Type B pancreatic cell (in vitro differentiated cells): Measurements from ENCODE around the gene PDLIM1. TPM values are rescaled to one million over a fixed set of nuclear protein-coding genes. Genes with fewer than 3 reads are reported as not detected.
"Not testable (repeated sequence)": the region's sequence is repeated elsewhere in the genome, so short reads cannot be mapped to it uniquely, and the experiment has no call there.

ENCODE experiments used
- DNase-seq: peaks from one replicate; pipeline ENCODE4 v3.0.0; 2021; ENCODE audit warnings: mixed read lengths; ENCODE audit not compliant: unreplicated experiment; ENCODE audit errors: extremely low spot score
- H3K27ac Mint-ChIP-seq: 2 replicates; pipeline ENCODE4 v1.8.0; 2021; ENCODE audit warnings: mild to moderate bottlenecking, mixed read lengths
- H3K27me3 Mint-ChIP-seq: 2 replicates; pipeline ENCODE4 v1.8.0; 2021; ENCODE audit warnings: mixed read lengths
- H3K36me3 Mint-ChIP-seq: 2 replicates; pipeline ENCODE4 v1.8.0; 2021; ENCODE audit warnings: mixed read lengths
- H3K4me1 Mint-ChIP-seq: one replicate; pipeline ENCODE4 v1.8.0; 2021; ENCODE audit warnings: mixed read lengths; ENCODE audit not compliant: unreplicated experiment
- H3K4me3 Mint-ChIP-seq: 2 replicates; pipeline ENCODE4 v1.8.0; 2021; ENCODE audit warnings: mild to moderate bottlenecking, mixed read lengths
- H3K9me3 Mint-ChIP-seq: 2 replicates; pipeline ENCODE4 v1.8.0; 2021; ENCODE audit warnings: mixed read lengths
- total RNA-seq: library from RNA; stranded (reverse); gene quantifications from 2 replicates; pipeline ENCODE4 v1.2.1, GENCODE V29; 2021; ENCODE audit warnings: low replicate concordance
- TF ChIP-seq, protein P1 (sequence below): fragments of 200-600 bp; sonication (generic); conservative IDR thresholded peaks from 2 replicates; pipeline ENCODE4 v1.5.0; 2021; ENCODE audit warnings: antibody characterized with exemption, mild to moderate bottlenecking

Gene PDLIM1
- total RNA-seq, 1 donor from 2014 or later: 171 TPM

DNA sequence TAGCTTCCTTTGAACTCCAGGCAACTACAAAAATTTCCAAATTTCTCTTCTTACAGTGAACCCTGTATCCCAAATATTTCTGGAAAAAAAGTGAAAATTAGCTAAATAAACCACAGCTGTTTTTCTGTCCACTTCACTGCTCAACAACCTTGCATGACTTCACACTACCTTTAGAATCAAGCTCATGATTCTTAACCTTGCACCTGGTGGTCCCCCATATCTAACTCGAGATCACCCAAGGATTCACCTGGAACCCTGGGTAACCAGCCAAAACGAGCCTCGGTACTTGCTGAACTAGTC is 47.5 kb downstream of the PDLIM1 start:
- Mint-ChIP-seq H3K4me3 (no peak overlapping the region), H3K36me3 (peaks cover 17% of the 10 kb centered on the region), H3K9me3 (no peaks in the 10 kb centered on the region), H3K27me3 (no peaks in the 10 kb centered on the region), H3K4me1 (peaks cover 21% of the 10 kb centered on the region), H3K27ac (no peak overlapping the region)
- no peak for DNase-seq
- TF ChIP-seq, protein P1, sequence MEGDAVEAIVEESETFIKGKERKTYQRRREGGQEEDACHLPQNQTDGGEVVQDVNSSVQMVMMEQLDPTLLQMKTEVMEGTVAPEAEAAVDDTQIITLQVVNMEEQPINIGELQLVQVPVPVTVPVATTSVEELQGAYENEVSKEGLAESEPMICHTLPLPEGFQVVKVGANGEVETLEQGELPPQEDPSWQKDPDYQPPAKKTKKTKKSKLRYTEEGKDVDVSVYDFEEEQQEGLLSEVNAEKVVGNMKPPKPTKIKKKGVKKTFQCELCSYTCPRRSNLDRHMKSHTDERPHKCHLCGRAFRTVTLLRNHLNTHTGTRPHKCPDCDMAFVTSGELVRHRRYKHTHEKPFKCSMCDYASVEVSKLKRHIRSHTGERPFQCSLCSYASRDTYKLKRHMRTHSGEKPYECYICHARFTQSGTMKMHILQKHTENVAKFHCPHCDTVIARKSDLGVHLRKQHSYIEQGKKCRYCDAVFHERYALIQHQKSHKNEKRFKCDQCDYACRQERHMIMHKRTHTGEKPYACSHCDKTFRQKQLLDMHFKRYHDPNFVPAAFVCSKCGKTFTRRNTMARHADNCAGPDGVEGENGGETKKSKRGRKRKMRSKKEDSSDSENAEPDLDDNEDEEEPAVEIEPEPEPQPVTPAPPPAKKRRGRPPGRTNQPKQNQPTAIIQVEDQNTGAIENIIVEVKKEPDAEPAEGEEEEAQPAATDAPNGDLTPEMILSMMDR: peak; percentile 7

DNA sequence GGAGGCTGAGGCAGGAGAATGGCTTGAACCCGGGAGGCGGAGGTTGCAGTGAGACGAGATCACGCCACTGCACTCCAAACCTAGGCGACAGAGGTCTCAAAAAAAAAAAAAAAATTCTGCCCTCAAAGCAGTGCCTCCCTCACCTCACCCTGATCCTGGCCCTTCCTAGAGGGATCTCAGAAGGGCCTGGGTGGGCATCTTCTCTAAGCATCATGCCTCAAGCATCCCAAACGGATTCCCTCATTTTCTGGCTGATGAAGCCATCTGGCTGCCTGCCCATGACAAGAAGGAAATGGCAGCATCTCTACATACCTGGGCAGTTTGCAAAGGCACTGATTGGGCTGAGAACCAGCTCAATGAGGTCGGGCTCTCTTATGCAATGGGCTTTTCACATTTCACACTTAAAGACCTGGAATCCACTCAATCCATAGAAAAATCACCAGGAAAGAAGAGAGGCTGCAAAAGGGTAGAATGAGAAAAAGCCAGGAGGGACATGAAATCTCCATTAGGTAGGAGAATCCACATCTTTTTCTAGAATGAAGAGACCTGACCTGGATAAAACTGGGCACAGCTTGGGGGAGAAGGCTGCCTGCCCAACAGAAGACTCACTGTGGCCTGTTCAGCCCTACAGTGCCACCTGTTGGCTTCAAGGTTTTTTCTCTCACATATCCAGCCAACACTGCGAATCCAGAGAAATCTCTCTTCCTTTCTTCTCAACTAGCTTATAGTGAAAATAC is 48.1 kb downstream of the PDLIM1 start:
- Mint-ChIP-seq H3K36me3 (peaks cover 17% of the 10 kb centered on the region), H3K4me3 (no peak overlapping the region), H3K27ac (no peak overlapping the region), H3K27me3 (no peaks in the 10 kb centered on the region), H3K4me1 (peaks cover 16% of the 10 kb centered on the region), H3K9me3 (no peaks in the 10 kb centered on the region)
- DNase-seq: no peak
- TF ChIP-seq, protein P1: peak; percentile 78

DNA sequence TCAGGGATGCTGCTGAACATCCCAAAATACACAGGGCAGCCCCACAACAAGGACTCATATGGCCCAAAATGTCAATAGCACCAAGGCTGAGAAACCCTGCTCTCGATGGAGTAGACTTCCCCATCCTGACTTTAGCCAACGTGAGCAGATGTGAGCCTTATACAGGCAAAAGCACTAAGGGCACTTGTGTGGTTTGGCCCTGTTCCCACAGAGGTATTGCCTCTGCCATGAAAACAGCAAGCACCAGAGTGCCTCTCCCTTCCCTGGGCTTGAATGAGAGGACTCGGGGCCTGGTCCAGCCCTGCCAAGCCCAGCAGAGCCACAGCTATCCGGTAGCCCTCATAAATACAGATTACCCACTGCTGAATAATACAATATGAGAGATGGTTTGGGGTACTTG is 49.3 kb downstream of the PDLIM1 start:
- Mint-ChIP-seq H3K4me3 (no peak overlapping the region), H3K4me1 (peaks cover 3% of the 10 kb centered on the region), H3K27ac (no peak overlapping the region), H3K9me3 (no peaks in the 10 kb centered on the region), H3K36me3 (peaks cover 14% of the 10 kb centered on the region), H3K27me3 (no peaks in the 10 kb centered on the region)
- TF ChIP-seq, protein P1: no peak
- DNase-seq: no peak

DNA sequence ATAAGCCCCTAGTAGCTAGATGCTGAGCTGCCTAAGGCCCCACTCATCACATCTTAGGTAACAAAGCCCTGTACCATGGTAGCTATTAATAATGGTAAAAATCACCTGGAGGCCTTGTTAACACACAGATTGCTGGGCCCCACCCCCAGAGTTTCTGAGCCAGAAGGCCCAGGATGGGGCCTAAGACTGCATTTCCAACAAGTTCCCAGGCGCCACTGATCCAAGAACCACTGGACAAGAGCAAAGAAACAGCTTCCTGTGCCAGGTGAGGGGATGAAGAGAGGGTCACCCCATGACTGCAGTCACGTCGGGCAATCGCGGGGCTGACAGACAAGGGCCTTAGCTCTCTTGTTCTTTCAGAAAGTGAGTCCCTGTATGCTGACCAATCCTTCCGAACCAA is 50.0 kb downstream of the PDLIM1 start:
- Mint-ChIP-seq H3K27ac (no peak overlapping the region), H3K4me1 (no peaks in the 10 kb centered on the region), H3K9me3 (no peaks in the 10 kb centered on the region), H3K4me3 (no peak overlapping the region), H3K36me3 (peaks cover 19% of the 10 kb centered on the region), H3K27me3 (no peaks in the 10 kb centered on the region)
- TF ChIP-seq, protein P1: no peak
- DNase-seq: no peak

DNA sequence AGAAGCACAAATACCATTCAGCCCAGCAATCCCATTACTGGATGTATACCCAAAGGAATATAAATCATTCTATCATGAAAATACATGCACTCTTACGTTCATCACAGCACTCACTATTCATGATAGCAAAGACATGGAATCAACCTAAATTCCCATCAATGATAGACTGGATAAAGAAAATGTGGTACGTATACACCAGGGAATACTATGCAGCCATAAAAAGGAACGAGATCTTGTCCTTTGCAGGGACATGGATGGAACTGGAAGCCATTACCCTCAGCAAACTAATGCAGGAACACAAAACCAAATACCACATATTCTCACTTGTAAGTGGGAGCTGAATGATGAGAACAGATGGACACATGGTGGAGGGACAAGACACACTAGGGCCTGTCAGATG is 50.7 kb downstream of the PDLIM1 start:
- H3K27me3 Mint-ChIP-seq, DNase-seq, H3K9me3 Mint-ChIP-seq, H3K27ac Mint-ChIP-seq, H3K4me1 Mint-ChIP-seq, H3K4me3 Mint-ChIP-seq: not testable (repeated sequence)
- H3K36me3 Mint-ChIP-seq: peaks cover 20% of the 10 kb centered on the region

DNA sequence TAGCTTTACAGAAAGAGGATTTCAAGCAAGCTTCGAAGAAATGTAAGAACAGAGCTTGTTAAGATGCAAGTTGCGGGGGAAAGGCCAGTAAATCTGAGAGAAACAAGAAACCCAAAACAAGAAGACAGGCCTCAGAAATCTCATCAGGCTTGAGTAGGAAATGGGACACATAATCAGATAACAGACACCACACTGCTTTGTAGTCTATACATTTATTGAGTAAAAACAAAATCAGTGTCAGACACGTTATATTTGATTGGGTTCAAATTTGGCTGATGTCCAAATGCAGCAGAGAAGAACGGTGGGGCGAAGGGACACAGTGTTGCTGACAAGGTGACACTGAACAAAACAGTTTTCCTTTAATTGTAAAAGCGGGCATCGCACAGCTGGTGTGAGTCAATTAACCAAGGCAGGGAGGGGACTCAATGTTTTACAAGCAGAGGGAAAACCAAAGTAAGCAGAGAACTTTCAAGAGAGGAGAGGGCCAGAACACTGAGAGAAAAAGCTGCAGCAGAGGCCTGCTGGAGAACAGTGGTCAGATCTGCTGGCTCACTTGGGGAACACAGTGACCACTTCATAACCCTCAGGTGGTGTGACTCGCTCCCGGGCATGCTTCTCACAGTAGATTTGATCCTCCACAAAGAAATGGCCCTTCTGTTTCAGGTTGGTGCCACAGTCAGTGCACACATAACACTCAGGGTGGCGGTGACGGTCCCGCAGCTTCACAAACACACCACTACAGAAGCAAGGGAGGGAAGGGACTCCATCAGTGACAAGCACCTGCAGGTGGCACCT is 53.2 kb downstream of the PDLIM1 start:
- H3K27ac Mint-ChIP-seq: no peak overlapping the region
- no peak for DNase-seq
- H3K4me3 Mint-ChIP-seq: no peak overlapping the region
- no peaks in the 10 kb centered on the region for H3K27me3 Mint-ChIP-seq
- H3K4me1 Mint-ChIP-seq: no peaks in the 10 kb centered on the region
- TF ChIP-seq, protein P1: no peak
- no peaks in the 10 kb centered on the region for H3K9me3 Mint-ChIP-seq
- H3K36me3 Mint-ChIP-seq: peaks cover 28% of the 10 kb centered on the region
